ENCODE results near the gene SHISA6.

SHISA6 gene

DNA sequence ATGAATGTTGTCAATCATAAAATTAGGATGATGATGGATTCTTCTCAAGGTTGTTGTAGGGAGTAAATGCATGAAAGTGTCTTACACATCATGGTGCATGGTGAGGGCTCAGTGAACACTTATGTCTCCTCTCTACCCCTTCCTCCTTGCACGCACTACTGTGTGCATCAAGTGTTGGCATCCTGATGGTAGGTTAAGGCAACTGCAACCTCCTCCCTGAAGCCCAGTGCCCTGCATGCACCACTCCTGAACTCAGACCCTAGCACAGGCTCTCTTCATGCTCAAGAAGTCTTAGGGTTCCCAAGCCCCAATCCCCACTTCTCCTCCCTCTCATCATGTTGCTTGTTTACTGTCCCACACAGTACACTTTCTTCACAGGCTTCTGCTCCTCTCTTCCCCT lies 251.5 kb downstream of the SHISA6 start:
- no peak for DNase-seq (ENCODE audit: extremely low spot score)
- ChIA-PET CTCF (no interaction called here), POLR2A (no interaction called here)
- TF ChIP-seq, protein P1, sequence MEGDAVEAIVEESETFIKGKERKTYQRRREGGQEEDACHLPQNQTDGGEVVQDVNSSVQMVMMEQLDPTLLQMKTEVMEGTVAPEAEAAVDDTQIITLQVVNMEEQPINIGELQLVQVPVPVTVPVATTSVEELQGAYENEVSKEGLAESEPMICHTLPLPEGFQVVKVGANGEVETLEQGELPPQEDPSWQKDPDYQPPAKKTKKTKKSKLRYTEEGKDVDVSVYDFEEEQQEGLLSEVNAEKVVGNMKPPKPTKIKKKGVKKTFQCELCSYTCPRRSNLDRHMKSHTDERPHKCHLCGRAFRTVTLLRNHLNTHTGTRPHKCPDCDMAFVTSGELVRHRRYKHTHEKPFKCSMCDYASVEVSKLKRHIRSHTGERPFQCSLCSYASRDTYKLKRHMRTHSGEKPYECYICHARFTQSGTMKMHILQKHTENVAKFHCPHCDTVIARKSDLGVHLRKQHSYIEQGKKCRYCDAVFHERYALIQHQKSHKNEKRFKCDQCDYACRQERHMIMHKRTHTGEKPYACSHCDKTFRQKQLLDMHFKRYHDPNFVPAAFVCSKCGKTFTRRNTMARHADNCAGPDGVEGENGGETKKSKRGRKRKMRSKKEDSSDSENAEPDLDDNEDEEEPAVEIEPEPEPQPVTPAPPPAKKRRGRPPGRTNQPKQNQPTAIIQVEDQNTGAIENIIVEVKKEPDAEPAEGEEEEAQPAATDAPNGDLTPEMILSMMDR (IDR thresholded peaks at IDR 0.05; ENCODE audit: control extremely low read depth, extremely low read depth, low read depth, missing control alignments) = no peak

DNA sequence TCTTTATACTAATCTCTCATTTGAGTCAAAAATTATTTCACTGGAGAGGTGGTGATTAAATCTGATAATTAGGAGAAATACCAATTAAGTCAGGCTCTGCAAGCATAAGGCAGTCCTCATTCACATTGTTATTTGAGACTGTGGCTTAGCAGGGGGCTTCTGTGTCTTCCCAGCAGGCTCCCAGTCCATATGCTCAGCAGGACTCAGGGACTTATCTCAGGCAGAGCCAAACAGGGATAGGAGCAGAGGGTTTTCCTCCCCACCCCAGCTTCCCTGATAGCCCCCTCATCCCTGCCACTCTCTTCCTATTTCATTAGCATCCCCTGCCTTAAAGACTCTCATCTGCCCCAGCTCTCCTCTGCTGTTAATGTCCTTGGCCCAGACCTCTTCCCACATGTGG lies 252.9 kb downstream of the SHISA6 start:
- ChIA-PET POLR2A (no interaction called here), CTCF (no interaction called here)
- TF ChIP-seq, protein P1 (IDR thresholded peaks at IDR 0.05; ENCODE audit: control extremely low read depth, extremely low read depth, low read depth, missing control alignments) = no peak
- no peak for DNase-seq (ENCODE audit: extremely low spot score)

DNA sequence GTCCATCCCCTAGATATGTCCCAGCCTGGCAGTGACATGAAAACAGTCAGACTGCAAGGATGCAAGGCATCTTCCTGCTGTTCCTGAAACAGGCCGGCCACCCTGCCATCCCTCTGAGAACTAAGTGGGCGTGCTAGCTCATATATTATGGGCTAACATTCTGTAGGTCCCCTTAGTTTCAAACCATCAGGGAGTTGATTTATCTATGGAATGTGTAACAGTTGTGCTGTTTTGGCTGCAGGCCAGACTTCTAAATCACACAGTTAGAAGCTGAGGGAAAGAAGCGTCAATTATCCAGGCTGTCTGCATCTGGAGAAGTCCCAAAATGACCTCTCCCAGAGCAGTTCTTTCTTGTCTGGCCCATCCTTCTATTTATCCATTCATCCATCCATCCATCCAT lies 254.6 kb downstream of the SHISA6 start:
- ChIA-PET POLR2A (no interaction called here), CTCF (no interaction called here)
- TF ChIP-seq, protein P1 (IDR thresholded peaks at IDR 0.05; ENCODE audit: control extremely low read depth, extremely low read depth, low read depth, missing control alignments) = no peak
- no peak for DNase-seq (ENCODE audit: extremely low spot score)

- ChIA-PET CTCF (no interaction called here), POLR2A (no interaction called here)
- no peak for DNase-seq (ENCODE audit: extremely low spot score)
- TF ChIP-seq, protein P1 (IDR thresholded peaks at IDR 0.05; ENCODE audit: control extremely low read depth, extremely low read depth, low read depth, missing control alignments) = no peak
Measured at GRCh38 chr17:11499881-11500280, 258.9 kb downstream of the SHISA6 start.

GRCh38 chr17:11503308-11504035 lies 262.5 kb downstream of the SHISA6 start:
- no peak for DNase-seq (ENCODE audit: extremely low spot score)
- TF ChIP-seq, protein P1 (IDR thresholded peaks at IDR 0.05; ENCODE audit: control extremely low read depth, extremely low read depth, low read depth, missing control alignments) = no peak
- ChIA-PET CTCF (no interaction called here), POLR2A (no interaction called here)

DNA sequence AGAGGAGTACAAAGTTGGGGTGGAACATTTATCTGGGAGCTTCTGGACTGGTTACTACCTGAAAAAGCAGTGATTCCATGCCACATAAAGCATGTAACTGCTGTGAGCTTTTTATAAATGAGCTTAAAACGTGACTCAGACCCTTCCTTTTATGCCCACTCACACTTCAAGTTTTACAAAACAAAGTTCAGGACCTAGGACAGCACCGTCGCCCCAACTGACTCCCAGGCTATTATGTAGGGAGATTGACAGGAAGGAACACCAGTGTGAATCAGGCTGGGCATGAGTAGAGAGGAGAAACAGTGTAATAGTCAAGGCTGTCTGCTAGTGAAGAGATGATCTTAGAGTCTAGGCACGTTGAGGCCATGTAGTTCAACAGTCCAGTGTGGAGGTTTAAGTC lies 265.6 kb downstream of the SHISA6 start:
- CTCF ChIA-PET = no interaction called here
- TF ChIP-seq, protein P1 (IDR thresholded peaks at IDR 0.05; ENCODE audit: control extremely low read depth, extremely low read depth, low read depth, missing control alignments) = no peak
- POLR2A ChIA-PET = no interaction called here
- DNase-seq (ENCODE audit: extremely low spot score) = no peak

Measured in GM10248 (cell line).